Measurements from ENCODE around the gene PXMP4. TPM values are rescaled to one million over a fixed set of nuclear protein-coding genes. Genes with fewer than 3 reads are reported as not detected.

Gene PXMP4
- 13.5 TPM for total RNA-seq
- long read RNA-seq, full-length matches to known transcripts = 9 of 14 reads
- long read RNA-seq, partial matches to known transcripts = 0 of 14 reads
- long read RNA-seq, other reads (novel, unspliced or antisense) = 5 of 14 reads

DNA sequence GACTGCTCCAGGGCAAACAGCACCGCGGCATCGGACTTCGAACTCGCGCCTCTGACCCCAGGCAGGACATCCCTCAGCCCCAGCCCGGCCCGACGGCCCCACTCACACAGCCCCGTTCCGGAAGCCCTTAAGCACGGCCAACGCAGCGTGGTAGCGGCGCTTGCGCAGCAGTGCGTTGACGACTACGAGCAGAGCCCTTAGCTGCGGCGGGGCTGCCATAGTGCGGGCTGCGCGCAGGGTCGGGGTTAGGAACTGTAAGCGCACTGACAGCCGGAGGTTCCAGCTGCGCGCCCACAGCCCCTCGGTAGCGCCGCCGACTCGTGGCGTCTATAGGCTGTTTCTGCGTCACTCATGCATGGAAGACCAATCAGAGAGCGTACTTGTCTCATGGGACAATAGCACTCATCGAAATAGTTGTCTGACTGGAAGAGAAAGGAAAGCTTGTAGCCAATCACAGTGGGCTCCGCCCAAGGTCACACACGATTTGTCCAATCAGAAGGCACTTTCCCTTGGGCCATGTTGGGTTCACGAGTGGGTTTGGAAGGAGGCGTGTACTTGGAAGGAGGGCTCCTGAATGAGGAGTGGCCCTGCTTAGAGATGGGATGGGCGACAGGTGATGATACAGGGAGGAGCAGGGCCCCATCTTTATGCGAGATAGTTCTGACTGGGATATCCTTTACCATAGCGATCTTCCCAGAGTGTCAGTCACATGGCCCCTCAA is at the start of gene PXMP4:
TSS of gene PXMP4 (minus strand) at position 322 of the 721 bp plus-strand sequence. CDS start at position 219, 103 bp downstream.
- no peaks in the 10 kb centered on the region for H3K27me3 ChIP-seq (ENCODE audit: low read depth)
- peak within 1 kb of the TSS; percentile 79 for H3K27ac ChIP-seq (replicated peaks)
- no peaks in the 10 kb centered on the region for H3K9me3 ChIP-seq (replicated peaks)
- peaks cover 20% of the 10 kb centered on the region for H3K4me1 ChIP-seq
- TF ChIP-seq CTCF (IDR thresholded peaks at IDR 0.05; ENCODE audit: borderline replicate concordance) = no peak
- H3K36me3 ChIP-seq = no peaks in the 10 kb centered on the region
- peak; percentile 89 for DNase-seq
- H3K4me3 ChIP-seq = peak within 1 kb of the TSS; percentile 79
- intact Hi-C loops (cut with micrococcal nuclease) = no loop called here

- intact Hi-C loops (cut with micrococcal nuclease) = no loop called here
Measured at GRCh38 chr20:33769043-33769442, 48.9 kb upstream of the PXMP4 start.

GRCh38 chr20:33767777-33768138 is 47.6 kb upstream of the PXMP4 start:
- DNase-seq = no peak
- Histone ChIP-seq H3K9me3 (replicated peaks) (no peaks in the 10 kb centered on the region), H3K36me3 (peaks cover 37% of the 10 kb centered on the region), H3K27me3 (ENCODE audit: low read depth) (no peaks in the 10 kb centered on the region), H3K27ac (replicated peaks) (no peak overlapping the region), H3K4me3 (no peak overlapping the region), H3K4me1 (no peaks in the 10 kb centered on the region)
- TF ChIP-seq CTCF (IDR thresholded peaks at IDR 0.05; ENCODE audit: borderline replicate concordance) = no peak
- intact Hi-C loops (cut with micrococcal nuclease) = no loop called here

More at GRCh38 chr20:33769043-33769442, 48.9 kb upstream of the PXMP4 start:
- Histone ChIP-seq H3K36me3 (peaks cover 37% of the 10 kb centered on the region), H3K9me3 (replicated peaks) (no peaks in the 10 kb centered on the region), H3K4me3 (no peak overlapping the region), H3K27me3 (ENCODE audit: low read depth) (no peaks in the 10 kb centered on the region), H3K4me1 (peaks cover 4% of the 10 kb centered on the region), H3K27ac (replicated peaks) (no peak overlapping the region)
- no peak for TF ChIP-seq CTCF (IDR thresholded peaks at IDR 0.05; ENCODE audit: borderline replicate concordance)
- DNase-seq = no peak

- intact Hi-C loops (cut with micrococcal nuclease) = no loop called here
- no peak for TF ChIP-seq CTCF (IDR thresholded peaks at IDR 0.05; ENCODE audit: borderline replicate concordance)
- no peaks in the 10 kb centered on the region for H3K4me1 ChIP-seq
- DNase-seq = no peak
- no peaks in the 10 kb centered on the region for H3K9me3 ChIP-seq (replicated peaks)
- H3K36me3 ChIP-seq = peaks cover 36% of the 10 kb centered on the region
- no peaks in the 10 kb centered on the region for H3K27me3 ChIP-seq (ENCODE audit: low read depth)
- H3K4me3 ChIP-seq = no peak overlapping the region
- H3K27ac ChIP-seq (replicated peaks) = no peak overlapping the region
Measured at GRCh38 chr20:33766686-33767085, 46.6 kb upstream of the PXMP4 start.

- H3K4me1 ChIP-seq = no peaks in the 10 kb centered on the region
- DNase-seq = no peak
- peaks cover 41% of the 10 kb centered on the region for H3K36me3 ChIP-seq
- H3K4me3 ChIP-seq = no peak overlapping the region
- H3K27me3 ChIP-seq (ENCODE audit: low read depth) = no peaks in the 10 kb centered on the region
- no peak overlapping the region for H3K27ac ChIP-seq (replicated peaks)
- H3K9me3 ChIP-seq (replicated peaks) = no peaks in the 10 kb centered on the region
- intact Hi-C loops (cut with micrococcal nuclease) = no loop called here
- no peak for TF ChIP-seq CTCF (IDR thresholded peaks at IDR 0.05; ENCODE audit: borderline replicate concordance)
Measured at GRCh38 chr20:33765592-33765991, 45.5 kb upstream of the PXMP4 start.

All from left ventricle myocardium inferior (tissue), 1 donor.